Ishikawa (cell line): ENCODE results near the gene LRRC49.

Experiments used
- EGR1 ChIP-seq: IDR thresholded peaks from 2 replicates; pipeline ENCODE4 v1.6.1; 2012
- EP300 ChIP-seq: IDR thresholded peaks from 2 replicates; pipeline ENCODE4 v1.6.1; 2012; ENCODE audit warnings: borderline replicate concordance
- FOXM1 ChIP-seq: IDR thresholded peaks from 2 replicates; pipeline ENCODE4 v1.6.1; 2012; ENCODE audit warnings: low read depth, borderline replicate concordance
- RAD21 ChIP-seq: IDR thresholded peaks from 2 replicates; pipeline ENCODE4 v1.6.1; 2012; ENCODE audit warnings: low read depth
- TAF1 ChIP-seq: IDR thresholded peaks from 2 replicates; pipeline ENCODE4 v1.6.1; 2012; ENCODE audit warnings: low read depth, mild to moderate bottlenecking
- TF ChIP-seq, protein P1 (sequence below): IDR thresholded peaks from 2 replicates; pipeline ENCODE4 v1.6.1; 2012

DNA sequence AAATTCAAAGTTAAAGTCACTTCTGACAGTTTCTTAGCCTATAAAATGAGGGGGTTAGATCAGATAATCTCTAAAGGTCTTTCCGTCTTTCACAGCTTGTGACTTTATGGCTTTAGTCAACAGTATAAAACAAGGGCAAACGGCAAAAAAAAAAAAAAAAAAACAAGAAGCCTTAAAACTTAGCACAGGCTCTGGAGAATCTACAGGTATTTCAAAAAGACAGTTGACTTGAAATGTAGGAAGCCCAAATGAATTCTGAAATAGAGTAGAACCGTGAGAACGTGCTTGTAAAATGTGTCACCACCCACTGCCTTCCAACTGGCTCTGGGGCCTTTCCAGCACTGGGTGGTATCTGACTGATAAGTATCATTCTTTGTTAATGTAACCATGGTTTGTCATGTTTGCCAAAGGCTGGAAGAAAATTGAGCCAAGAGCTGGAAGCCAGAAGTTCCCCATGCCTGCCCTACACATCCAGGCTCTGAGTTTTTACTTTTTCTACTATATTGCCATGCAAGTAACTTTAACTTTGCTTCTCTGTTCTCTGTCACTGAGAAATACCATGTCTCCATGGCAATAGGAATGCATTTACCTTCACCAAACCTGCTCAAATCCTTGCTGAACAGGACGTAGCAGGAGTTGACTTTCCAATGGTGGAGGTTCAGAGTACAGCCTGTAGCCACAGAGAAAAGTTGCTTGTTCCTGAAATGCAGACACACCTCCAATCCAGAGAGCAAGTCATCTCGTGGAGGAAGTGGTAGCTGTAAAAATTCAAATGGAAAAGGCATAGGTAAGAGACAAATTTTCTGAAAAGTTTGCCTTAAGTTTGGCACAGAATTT is 186.8 kb downstream of the LRRC49 start:
- TF ChIP-seq EGR1 (no peak), EP300 (no peak), RAD21 (no peak), FOXM1 (no peak), TAF1 (no peak)
- TF ChIP-seq, protein P1, sequence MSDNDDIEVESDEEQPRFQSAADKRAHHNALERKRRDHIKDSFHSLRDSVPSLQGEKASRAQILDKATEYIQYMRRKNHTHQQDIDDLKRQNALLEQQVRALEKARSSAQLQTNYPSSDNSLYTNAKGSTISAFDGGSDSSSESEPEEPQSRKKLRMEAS, result no peak
